Panc1 (cell line): Measurements from ENCODE around the gene ITGB2. TPM values are rescaled to one million over a fixed set of nuclear protein-coding genes. Genes with fewer than 3 reads are reported as not detected.

Source experiments
- ATAC-seq: fragments of 200-7000 bp; cut with Tn5 transposase; 2 replicates; pipeline ENCODE4 v1.9.1; 2020; ENCODE audit warnings: mild to moderate bottlenecking, moderate library complexity
- BruUV-seq: library from RNA; stranded (reverse); fragments of 400-500 nt; replicated peaks from 2 replicates; lab custom pipeline; 2021; lab: Mats Ljungman, UMichigan
- CTCF ChIA-PET: fragments of 300-600 bp; sonication (Branson Sonifier 250); formaldehyde crosslinking; loops from one replicate; lab custom pipeline; 2022; ENCODE audit warnings: antibody characterized with exemption; lab: Charles Lee
- POLR2A ChIA-PET: fragments of 300-600 bp; sonication (Branson Sonifier 250); formaldehyde crosslinking; loops from one replicate; lab custom pipeline; 2022; ENCODE audit warnings: antibody characterized with exemption; lab: Charles Lee
- DNase-seq: peaks from one replicate; pipeline ENCODE4 v3.0.0-alpha.2; 2010; ENCODE audit warnings: low read depth, low spot score
- H3K27ac ChIP-seq: 2 replicates; pipeline ENCODE4 v1.5.1; 2011; ENCODE audit warnings: mild to moderate bottlenecking, low read length, inconsistent platforms
- H3K27me3 ChIP-seq: fragments of 200-500 bp; sonication (Bioruptor generic); 2 replicates; pipeline ENCODE4 v1.6.0; 2014; ENCODE audit warnings: low read length, inconsistent platforms; ENCODE audit not compliant: control insufficient read depth, insufficient read depth
- H3K36me3 ChIP-seq: fragments of 200-500 bp; sonication (Bioruptor generic); 2 replicates; pipeline ENCODE4 v1.5.1; 2014; ENCODE audit warnings: inconsistent platforms, mild to moderate bottlenecking, low read length, moderate library complexity; ENCODE audit not compliant: control insufficient read depth, insufficient read depth
- H3K4me1 ChIP-seq: 2 replicates; pipeline ENCODE4 v1.5.1; 2011; ENCODE audit warnings: inconsistent platforms, mild to moderate bottlenecking, low read length, moderate library complexity; ENCODE audit not compliant: control insufficient read depth, insufficient read depth
- H3K4me3 ChIP-seq, 2 experiments: 2 replicates each; pipeline ENCODE4 v1.5.1; 2011 to 2012; ENCODE audit warnings: low read depth in 2 of 2, low read length in 2 of 2, mild to moderate bottlenecking in 2 of 2, inconsistent platforms in 1 of 2, moderate library complexity in 1 of 2
- H3K9me3 ChIP-seq: fragments of 200-500 bp; sonication (Bioruptor generic); 2 replicates; pipeline ENCODE4 v1.5.1; 2014; ENCODE audit warnings: low read depth, mild to moderate bottlenecking, inconsistent platforms, low read length, moderate library complexity; ENCODE audit not compliant: control insufficient read depth, insufficient read depth
- CTCF ChIP-seq: fragments of 450-650 bp; IDR thresholded peaks from 2 replicates; pipeline ENCODE4 v1.5.1; 2017; ENCODE audit warnings: mild to moderate bottlenecking
- POLR2AphosphoS5 ChIP-seq: IDR thresholded peaks from 2 replicates; pipeline ENCODE4 v1.6.1; 2012; ENCODE audit warnings: mild to moderate bottlenecking, low read depth, low read length, moderate library complexity
- REST ChIP-seq, 2 experiments: IDR thresholded peaks; 2 replicates each; pipeline ENCODE4 v1.6.1; 2011 to 2012; ENCODE audit warnings: low read depth in 2 of 2, control low read depth in 1 of 2, low read length in 1 of 2, mild to moderate bottlenecking in 1 of 2, moderate library complexity in 1 of 2; ENCODE audit not compliant: insufficient read depth in 1 of 2
- SIN3A ChIP-seq: IDR thresholded peaks from 2 replicates; pipeline ENCODE4 v1.6.1; 2012; ENCODE audit warnings: low read depth, mild to moderate bottlenecking, low read length, moderate library complexity, borderline replicate concordance; ENCODE audit not compliant: insufficient read depth
- TCF7L2 ChIP-seq: IDR thresholded peaks from 2 replicates; pipeline ENCODE4 v1.6.1; 2011; ENCODE audit warnings: mild to moderate bottlenecking, low read depth, low read length, inconsistent platforms
- in situ Hi-C: cut with HindIII; loops from 2 replicates; pipeline ENCODE4 v1.10.0; 2016; ENCODE audit warnings: low sequenced_read_pairs, low pct_unique_long_range_greater_than_20kb
- intact Hi-C: fragments of 100-400 bp; cut with micrococcal nuclease; formaldehyde crosslinking; loops from one replicate; pipeline ENCODE4 v1.10.0; 2022; ENCODE audit not compliant: unreplicated experiment
- total RNA-seq: library from RNA; stranded (reverse); gene quantifications from one replicate; pipeline ENCODE4 v1.2.1, GENCODE V29; 2021; ENCODE audit not compliant: unreplicated experiment

The ITGB2 gene
- total RNA-seq, 1 experiment from 2014 or later, result 3.0 TPM

- no TSS peak for BruUV-seq
- ChIA-PET CTCF (interaction anchor here (0.7 to 1.3 kb wide), 2 partner anchors 127 to 179 kb away, joined by 3 to 17 read pairs; no protein-coding TSS in a partner anchor), POLR2A (no interaction called here)
- DNase-seq (no peak), ATAC-seq (peak; percentile 65)
- Histone ChIP-seq H3K9me3 (no peaks in the 10 kb centered on the region), H3K4me3 (no peak overlapping the region), H3K27ac (no peak overlapping the region), H3K27me3 (no peaks in the 10 kb centered on the region), H3K36me3 (no peaks in the 10 kb centered on the region), H3K4me1 (peaks cover 33% of the 10 kb centered on the region)
- in situ Hi-C loops (no loop called here), intact Hi-C loops (loop anchor here (2.0 kb wide), 1 partner anchor 180 kb away; no protein-coding TSS in a partner anchor)
- TF ChIP-seq TCF7L2 (no peak), POLR2AphosphoS5 (no peak)
Observed at GRCh38 chr21:44949161-44949778, 28.6 kb upstream of the ITGB2 start.

GRCh38 chr21:44948426-44949120, 27.9 kb upstream of the ITGB2 start:
- in situ Hi-C loops, result no loop called here
- Histone ChIP-seq H3K27me3 (no peaks in the 10 kb centered on the region), H3K9me3 (no peaks in the 10 kb centered on the region), H3K4me1 (peaks cover 33% of the 10 kb centered on the region), H3K4me3 (no peak overlapping the region), H3K36me3 (no peaks in the 10 kb centered on the region), H3K27ac (no peak overlapping the region)
- BruUV-seq, result no TSS peak
- CTCF ChIA-PET, result interaction anchor here (0.6 to 1.4 kb wide), 4 partner anchors 14 to 188 kb away, joined by 3 to 12 read pairs (median 4); no protein-coding TSS in a partner anchor
- POLR2A ChIA-PET, result interaction anchor here (0.6 kb wide), 1 partner anchor 617 kb away, joined by 6 read pairs; no protein-coding TSS in a partner anchor
- DNase-seq, result no peak
- ATAC-seq, result no peak; the same call in 1 of the 2 replicates
- TF ChIP-seq POLR2AphosphoS5 (no peak), SIN3A (no peak), TCF7L2 (no peak), CTCF (no peak), REST (IDR thresholded peaks at IDR 0.05; ENCODE audit: insufficient read depth in 1 of 2, low read depth in 2 of 2, low read length in 1 of 2) (no peak)
- intact Hi-C loops, result loop anchor here (2.0 kb wide), 1 partner anchor 180 kb away; no protein-coding TSS in a partner anchor
